GM21737 (cell line): ENCODE measurements around the gene LEMD1.
"Not testable (repeated sequence)": the region's sequence is repeated elsewhere in the genome, so short reads cannot be mapped to it uniquely, and the experiment has no call there.

ENCODE experiments used
- ATAC-seq: cut with Tn5 transposase; IDR thresholded peaks from one replicate; pipeline ENCODE4 v1.9.1; 2021; ENCODE audit warnings: mild to moderate bottlenecking, moderate library complexity; ENCODE audit not compliant: unreplicated experiment

Gene LEMD1

DNA sequence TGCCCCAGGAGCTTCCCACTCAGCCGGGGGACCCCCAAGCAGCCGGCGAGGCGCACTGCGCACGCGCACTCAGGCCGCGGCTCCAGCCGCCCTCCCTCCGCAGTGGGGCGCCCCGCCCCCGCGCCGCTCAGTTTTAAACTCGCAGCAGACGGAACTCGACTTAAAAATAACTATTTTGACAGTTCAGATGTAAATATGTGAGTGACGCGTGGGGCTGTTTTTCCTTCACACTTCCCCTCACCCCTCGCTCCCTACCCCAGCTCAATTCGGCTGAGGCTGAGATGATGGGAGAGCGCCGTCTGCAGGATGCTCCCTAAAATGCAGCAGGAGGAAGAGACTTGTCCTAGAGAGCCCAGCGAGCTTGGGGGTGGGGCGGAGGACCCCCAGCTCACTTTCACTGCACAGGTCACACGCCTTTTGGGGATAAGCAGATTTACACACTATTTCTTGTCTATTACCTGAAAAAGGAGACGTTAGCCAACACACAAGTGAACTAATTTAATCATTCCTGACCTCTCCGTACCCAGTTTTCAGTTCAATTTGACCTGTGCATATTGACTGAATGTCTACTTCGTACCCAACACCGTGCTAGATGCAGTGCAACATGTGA is 8.9 kb upstream of the LEMD1 start:
- no peak for ATAC-seq

DNA sequence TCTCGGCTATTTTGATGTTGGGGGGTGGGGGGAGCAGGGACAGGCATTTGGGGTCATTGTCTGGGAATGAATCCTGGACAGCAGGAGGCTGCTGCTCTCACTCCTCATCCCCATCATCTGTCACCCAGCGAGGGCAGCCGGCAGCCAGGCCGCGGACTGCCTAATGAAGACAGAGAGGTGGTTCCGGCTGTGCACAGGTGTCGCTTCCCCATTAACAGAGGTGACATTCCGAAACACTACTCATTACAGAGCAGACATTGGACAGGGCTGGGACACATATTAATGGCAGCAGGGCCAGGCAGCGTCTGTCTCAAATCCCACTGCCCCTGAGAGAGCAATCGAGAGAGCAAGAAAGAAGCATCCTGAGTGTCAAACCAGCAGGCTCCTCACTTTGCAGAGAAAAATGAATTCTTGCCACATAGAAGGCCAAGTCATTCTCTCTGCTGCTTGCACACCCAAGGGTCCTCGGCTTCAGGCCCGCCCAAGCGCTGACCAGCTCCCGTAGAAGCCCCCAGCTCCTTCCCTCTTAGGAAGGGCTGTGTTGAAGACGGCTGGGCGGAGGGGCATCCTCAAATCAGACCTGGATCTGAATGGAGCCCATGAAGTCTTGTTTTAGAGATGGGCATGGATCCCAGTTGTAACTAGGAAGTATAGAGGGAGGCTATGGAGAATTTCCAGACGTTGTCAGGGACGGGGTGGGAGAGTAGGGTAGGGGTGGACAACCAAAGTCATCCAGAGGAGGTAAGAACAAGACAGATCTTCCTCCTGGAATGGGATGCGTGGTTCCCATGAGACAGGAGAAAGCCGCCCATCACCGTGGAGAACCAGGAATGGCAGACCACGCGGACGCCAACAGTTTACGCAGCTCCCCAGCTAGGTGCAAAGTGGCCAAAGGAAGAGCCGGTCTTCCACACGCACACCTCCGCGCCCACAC is 8.2 kb upstream of the LEMD1 start:
- no peak for ATAC-seq

DNA sequence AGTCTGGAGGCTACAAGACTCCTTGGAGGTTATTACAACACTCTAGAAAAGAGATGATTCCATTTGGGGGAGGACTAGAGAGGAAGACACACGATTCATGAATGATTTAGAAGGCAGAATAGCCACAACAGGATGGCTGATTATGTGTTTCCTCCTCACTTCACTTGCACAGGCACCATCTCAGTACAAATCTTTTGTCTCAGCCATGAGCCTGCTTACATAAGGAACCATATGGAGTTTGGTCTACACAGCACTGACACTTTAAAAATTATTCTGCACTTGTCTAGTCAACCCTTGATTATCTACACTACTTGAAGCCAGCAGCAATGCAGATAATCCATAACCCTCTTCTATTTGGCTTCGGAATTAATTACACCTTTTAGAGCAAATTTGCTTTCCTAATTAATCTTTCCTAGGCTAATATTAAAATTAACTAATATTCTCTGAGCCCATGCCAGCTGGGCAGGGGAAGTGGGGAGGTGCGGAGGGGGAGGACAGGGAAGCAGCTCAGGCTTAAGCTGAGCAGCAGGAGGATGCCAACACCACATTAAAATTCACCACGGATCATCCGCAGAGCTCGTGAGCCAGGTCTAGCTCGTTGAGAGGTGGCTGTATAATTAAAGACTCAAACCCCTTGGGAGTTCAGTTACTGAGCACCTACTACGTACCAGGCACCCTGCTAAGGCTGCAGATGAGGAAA is 3.2 kb upstream of the LEMD1 start:
- no peak for ATAC-seq

DNA sequence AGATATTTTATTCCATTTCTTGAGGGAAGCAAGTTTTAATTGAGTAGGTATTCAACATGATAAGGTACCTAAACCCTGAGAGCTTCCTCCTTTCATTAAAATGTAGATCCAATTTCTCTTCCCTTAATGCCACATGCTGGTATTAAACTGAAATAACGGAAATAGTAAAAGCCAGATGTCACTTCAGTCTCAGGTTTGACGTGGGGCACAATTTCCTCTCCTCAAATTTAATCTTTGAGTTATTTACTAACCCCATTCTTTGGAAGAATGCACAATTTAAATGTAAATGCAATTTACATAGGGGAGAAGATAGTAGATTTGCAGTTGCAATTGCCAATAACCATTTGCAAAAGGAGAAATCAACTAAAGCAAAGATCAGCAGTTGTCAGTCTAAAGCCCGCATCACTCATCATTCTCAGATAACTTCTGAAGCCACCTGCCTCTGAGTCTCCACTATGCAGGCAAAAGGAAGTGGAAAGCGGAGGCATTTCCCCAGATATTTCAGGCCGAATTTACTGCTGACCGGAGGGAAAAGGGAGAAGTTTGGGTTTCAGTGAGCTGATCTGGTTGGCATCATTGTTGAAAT is 2.1 kb upstream of the LEMD1 start:
- no peak for ATAC-seq

DNA sequence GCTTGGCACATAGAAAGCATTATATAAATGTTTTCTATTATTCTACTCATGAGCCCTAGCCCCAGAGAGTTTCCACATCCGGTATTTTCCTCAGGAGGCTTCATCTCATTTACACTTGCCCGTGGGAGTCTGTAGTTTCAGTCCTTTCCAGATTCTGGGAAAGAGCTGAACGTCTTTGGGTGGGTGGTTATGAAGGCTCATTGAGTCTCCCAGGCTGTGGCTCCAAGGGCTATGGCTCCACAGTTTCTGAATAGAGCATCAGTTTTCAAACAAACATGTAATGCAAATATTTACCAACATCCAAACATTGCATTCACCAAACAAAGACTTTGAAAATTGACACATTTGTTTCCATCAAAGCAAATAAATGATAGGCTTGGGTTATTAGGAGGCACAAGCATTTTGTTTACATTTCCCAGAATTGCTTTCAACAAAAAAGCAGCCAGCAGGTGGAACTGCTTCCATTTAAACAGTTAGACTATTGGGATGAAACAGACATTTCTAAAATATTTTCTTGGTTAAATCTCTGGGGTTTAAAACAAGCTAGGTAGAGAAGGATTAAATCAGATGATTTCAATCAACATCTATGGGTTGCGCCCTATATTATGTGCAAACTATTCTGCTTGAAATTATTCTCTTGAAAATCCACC is 1.3 kb upstream of the LEMD1 start:
- no peak for ATAC-seq

DNA sequence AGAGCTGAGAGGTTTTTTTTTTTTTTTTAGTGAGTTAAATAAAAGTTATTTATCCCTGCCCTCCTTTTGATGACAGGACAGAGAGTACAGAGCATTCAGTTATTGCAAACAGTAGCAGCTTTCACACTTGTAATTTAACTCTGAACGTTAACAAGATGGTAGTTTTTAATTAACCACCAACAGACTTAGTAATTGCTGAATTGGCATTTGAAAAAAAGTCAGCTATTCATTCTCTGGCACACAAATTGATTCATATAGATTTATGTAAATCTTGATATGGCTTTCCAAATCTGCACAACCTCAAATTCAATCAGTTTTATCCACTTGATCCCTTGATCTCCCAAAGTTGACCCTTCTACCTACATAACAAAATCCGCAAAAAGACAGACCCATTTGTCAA is 918 bp downstream of the LEMD1 start:
- ATAC-seq, result no peak

DNA sequence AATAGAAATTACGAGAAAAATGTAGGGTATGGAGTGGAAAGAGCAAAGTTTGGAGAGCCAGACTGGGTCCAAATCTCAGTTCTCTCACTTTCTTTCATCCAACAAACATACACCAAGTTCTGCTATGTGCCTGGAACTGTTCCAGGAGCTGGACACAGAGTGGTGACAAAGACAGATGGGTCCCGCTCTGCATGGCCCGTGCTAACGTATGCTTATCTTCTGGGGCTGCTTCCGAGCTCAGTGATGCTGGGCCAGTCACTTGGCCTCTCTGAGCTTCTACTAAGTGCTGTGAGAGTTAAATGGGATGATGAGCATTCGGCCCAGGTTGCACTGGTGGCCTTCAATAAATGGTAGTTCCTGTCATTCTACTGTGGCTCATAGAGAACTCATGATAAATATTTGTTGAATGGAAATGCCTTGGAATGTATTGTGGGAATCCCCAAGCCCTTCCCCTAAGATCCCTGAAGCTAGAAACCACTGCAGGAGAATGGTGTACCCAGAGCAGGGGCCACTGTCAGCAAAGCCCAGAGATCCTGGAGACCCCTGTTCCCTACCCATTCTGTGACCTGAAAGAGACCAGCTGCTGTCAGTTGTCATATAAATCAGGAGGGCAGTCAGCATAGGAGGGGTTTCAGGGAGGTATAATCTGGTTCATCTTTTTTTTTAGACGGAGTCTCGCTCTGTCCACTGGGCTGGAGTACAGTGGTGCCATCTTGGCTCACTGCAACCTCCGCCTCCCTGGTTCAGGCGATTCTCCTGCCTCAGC is 3.8 kb downstream of the LEMD1 start:
- ATAC-seq, result no peak

DNA sequence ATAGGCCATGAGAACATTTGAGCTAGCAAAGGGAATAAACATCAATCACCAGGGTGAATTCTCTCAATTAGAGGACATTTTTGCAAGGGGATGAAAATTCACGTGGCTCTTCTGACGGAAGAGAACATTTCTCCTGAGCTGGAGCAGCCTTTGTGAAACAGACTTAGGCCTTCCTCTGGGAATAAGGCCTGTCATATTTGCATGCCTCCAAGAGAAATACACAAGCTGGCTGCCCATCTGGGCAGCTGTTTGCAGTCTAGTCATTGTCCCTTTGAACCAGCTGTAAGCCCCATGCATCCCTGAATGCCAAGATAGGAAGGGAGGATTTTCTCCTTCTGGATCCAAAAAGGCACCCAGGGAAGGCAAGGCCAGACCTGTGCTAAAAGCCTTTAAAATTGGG is 5.5 kb downstream of the LEMD1 start:
- no peak for ATAC-seq

DNA sequence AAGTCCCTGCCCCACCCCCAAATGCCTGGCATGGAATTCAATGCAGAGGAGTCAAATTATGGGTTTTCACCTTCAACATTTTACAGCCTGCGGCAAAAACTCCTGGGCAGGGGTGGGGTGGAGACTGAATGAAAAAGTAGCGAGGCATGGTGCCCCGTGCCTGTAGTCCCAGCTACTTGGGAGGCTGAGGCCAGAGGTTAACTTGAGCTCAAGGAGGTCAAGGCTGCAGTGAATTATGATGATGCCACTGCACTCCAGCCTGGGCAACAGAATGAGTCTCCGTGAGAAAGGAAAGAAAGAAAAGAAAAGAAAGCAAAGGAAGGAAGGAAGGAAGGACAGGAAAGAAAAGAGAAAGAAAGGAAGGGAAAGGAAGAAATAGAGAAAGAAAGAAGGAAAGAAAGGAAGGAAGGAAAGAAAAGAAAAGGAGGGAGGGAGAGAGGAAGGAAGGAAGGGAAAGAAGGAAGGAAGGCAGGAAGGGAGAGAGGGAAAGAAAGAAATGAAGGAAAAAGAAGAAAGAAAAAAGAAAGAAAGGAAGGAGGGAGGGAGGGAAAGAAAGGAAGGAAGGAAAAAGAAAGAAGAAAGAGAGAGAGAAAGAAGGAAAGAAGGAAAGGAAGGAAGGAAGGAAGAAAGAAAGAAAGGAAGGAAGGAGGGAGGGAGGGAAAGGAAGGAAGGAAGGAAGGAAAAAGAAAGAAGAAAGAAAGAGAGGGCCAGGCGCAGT is 11.1 kb downstream of the LEMD1 start:
- no peak for ATAC-seq

DNA sequence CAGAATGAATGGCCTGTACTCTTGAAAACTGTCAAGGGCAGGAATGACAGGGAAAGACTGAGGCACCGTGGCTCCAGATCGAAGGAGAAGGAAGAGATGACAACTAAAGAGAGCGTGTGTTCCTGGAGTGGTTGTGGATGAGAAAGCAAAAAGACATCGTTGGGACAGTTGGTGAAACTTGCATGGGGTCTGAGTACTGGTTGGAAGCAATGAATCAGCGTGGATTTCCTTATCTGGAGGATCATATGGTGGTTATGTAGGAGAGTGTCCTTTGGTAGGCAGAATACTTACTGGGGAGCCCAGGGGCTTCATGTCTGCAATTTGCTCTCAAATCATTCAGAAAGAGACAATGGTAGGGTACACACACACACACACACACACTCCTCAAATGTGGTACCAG is 13.9 kb downstream of the LEMD1 start:
- no peak for ATAC-seq

DNA sequence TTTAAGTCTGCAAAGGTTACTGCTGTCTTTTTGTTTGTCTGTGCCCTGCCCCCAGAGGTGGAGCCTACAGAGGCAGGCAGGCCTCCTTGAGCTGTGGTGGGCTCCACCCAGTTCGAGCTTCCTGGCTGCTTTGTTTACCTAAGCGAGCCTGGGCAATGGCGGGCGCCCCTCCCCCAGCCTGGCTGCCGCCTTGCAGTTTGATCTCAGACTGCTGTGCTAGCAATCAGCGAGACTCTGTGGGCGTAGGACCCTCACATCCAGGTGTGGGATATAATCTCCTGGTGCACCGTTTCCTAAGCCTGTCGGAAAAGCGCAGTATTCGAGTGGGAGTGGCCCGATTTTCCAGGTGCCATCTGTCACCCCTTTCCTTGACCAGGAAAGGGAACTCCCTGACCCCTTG is 15.6 kb downstream of the LEMD1 start:
- not testable (repeated sequence) for ATAC-seq

DNA sequence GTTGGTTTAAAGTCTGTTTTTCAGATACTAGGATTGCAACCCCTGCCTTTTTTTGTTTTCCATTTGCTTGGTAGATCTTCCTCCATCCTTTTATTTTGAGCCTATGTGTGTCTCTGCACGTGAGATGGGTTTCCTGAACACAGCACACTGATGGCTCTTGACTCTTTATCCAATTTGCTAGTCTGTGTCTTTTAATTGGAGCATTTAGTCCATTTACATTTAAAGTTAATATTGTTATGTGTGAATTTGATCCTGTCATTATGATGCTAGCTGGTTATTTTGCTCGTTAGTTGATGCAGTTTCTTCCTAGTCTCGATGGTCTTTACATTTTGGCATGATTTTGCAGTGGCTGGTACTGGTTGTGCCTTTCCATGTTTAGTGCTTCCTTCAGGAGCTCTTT is 17.4 kb downstream of the LEMD1 start:
- ATAC-seq, result not testable (repeated sequence)

DNA sequence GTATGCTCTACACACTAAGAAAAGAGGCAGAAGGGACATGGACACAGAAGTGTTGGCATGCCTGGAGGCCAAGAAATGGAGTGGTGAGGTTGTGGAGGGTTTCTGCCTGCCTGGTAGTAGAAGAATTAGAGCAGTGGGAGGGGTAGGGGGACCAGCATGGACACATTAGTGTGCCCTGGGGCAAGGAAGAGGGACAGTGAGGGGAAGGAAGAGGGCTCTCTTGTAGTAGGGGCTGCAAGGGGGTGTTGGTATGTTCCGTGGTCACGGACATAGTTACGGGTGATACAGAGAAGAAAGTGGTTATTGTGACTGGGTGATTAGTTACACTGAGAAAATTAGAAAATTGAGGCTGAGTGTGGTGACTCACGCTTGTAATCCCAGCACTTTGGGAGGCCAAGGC is 23.3 kb downstream of the LEMD1 start:
- no peak for ATAC-seq

DNA sequence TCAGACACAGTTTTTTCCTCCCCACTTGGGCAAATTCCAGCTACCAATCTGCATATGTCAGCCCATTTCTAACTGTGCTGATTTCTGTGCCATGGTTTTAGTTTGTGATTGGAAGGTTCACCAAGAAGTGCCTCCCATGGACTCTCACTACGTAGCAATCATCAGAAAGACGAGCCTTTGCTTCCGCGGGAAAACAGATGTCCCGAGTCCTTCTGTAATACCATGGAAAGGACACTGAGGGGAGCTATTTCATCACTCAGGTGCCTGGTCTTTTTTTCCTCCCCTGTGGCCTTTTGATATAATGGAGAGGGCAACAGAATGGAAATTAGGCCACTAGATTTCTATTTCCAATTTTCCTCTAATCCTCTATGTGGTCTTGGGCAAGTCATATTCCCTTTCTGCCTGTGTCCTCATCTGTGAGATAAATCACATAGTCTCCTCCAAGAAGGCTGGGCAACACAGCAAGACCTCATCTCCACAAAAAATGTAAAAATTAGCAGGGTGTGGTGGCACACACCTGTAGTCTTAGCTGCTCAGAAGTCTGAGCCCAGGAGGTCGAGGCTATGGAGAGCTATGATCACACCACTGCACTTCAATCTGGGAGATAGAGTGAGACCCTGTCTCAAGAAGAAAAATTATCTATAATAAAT is 24.8 kb downstream of the LEMD1 start:
- ATAC-seq, result no peak

DNA sequence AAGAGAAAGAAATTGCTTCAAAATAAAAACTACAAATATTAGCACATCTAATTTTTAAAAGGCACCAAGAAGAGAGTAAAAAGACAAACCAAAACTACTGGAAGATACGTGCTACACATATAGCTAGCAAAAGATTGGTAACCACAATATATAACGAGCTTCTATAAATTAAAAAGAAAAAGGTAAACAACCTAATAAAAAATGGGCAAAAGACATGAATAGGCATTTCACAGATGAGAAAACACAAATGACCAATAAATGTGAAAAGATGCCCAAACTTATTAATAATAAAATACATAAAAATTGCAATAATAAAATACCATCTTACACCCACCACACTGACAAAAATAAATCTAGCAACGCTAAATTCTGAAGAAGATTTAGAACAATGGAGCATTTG is 26.2 kb downstream of the LEMD1 start:
- no peak for ATAC-seq

DNA sequence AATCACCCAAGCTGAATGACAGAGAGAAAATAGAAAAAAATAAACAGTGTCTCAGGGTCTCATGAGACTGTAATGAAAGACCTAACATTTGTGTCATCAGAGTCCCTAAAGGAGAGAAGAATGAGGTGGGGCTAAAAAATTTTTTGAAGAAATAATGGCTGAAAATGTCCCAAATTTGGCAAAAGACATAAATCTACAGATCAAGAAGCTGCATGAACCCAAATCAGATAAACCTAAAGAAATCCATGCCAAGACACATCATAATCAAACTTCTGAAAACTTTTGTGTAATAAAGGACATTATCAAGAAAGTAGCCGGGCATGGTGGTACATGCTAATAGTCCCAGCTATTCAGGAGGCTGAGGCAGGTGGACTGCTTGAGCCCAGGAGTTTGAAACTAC is 29.2 kb downstream of the LEMD1 start:
- no peak for ATAC-seq

DNA sequence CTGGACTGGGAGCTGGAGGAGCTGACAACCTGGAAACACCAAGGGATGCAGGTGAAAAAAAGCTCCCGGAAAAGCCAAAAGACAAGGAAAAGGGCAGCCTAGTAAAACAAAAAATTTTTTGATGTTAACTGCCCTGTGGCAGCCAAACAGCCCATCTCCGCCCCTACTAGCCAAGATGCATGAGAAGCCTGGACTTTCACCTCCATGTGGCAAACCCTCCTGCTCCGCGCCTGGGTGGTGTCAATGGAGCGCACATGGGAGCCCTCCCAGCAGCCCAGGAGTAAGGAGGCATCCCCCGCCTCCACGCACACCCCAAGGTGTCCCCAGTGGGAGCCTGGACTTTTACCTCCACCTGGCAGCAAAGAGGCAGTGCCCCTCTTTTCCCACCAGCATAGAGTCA is 30.5 kb downstream of the LEMD1 start:
- no peak for ATAC-seq

DNA sequence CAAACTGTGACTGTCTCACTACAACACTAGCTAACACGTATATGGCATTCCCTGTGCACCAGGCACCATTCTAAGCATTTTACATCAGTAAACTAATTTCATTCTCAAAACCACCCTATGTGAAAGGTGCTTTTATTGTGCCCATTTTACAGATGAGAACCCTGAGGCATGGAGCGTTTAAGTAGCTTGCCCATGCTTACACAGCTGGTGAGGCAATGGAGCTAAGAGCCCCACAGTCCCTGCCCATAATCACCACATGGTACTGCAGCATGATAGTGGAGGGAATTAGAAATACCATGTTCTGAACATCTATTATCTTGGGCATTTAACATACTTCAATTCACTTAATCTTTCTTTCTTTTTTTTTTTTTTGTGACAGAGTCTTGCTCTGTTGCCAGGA is 34.0 kb downstream of the LEMD1 start:
- ATAC-seq, result no peak

DNA sequence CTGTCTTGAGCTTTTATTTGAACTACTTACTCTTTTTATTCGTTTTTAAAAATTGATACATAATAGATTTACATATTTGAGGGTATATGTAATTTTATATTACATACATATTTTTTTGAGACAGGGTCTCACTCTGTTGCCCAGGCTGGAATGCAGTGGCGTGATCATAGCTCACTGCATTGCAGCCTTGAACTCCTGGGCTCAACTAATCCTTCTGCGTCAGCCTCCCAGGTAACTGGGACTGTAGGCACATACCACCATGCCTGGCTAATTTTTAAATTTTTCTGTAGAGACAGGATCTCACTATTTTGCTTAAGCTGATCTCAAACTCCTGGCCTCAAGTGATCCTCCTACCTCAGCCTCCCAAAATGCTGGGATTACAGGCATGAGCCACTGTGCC is 38.9 kb downstream of the LEMD1 start:
- not testable (repeated sequence) for ATAC-seq
